Aorta (tissue), 5 donors: ENCODE measurements around the gene ENTPD2. TPM values are rescaled to one million over a fixed set of nuclear protein-coding genes. Genes with fewer than 3 reads are reported as not detected.

ENCODE experiments used
- ATAC-seq: fragments of 200-7000 bp; cut with Tn5 transposase; one replicate; pipeline ENCODE4 v1.9.1; 2022; ENCODE audit warnings: moderate library complexity; ENCODE audit not compliant: low FRiP score
- DNase-seq, 2 donors: peaks; one replicate each; pipeline ENCODE4 v3.0.0-alpha.2; 2020
- H3K27ac ChIP-seq, 2 donors: one replicate each; pipeline ENCODE4 v1.5.1; 2013; ENCODE audit warnings: low read length in 2 of 2, mild to moderate bottlenecking in 2 of 2, moderate library complexity in 2 of 2, control low read depth in 1 of 2, inconsistent platforms in 1 of 2, low read depth in 1 of 2
- H3K27me3 ChIP-seq, 2 donors: one replicate each; pipeline ENCODE4 v1.6.1; 2013; ENCODE audit warnings: control low read depth in 1 of 2, low read length in 1 of 2, mild to moderate bottlenecking in 1 of 2, moderate library complexity in 1 of 2; ENCODE audit not compliant: insufficient read depth in 2 of 2, control insufficient read depth in 1 of 2
- H3K36me3 ChIP-seq, 2 donors: one replicate each; pipeline ENCODE4 v1.6.1; 2013; ENCODE audit warnings: control low read depth in 1 of 2, low read length in 1 of 2, mild to moderate bottlenecking in 1 of 2; ENCODE audit not compliant: insufficient read depth in 2 of 2, control insufficient read depth in 1 of 2
- H3K4me1 ChIP-seq, 2 donors: one replicate each; pipeline ENCODE4 v1.6.1; 2013; ENCODE audit warnings: low read length in 2 of 2, control low read depth in 1 of 2, mild to moderate bottlenecking in 1 of 2, moderate library complexity in 1 of 2; ENCODE audit not compliant: insufficient read depth in 2 of 2, control insufficient read depth in 1 of 2
- H3K4me3 ChIP-seq, 2 donors: one replicate each; pipeline ENCODE4 v1.5.1; 2013; ENCODE audit warnings: low read length in 2 of 2, control low read depth in 1 of 2, mild to moderate bottlenecking in 1 of 2
- H3K9me3 ChIP-seq: one replicate; pipeline ENCODE4 v1.6.1; 2013; ENCODE audit warnings: mild to moderate bottlenecking, low read length; ENCODE audit not compliant: control insufficient read depth
- WGBS, 2 donors: extraction: QIAGEN DNeasy Blood & Tissue Kit; methylation state at CpG; one replicate each; pipeline ENCODE4 v1.1.7; 2013; 5-methylcytosine and 5-hydroxymethylcytosine counted together
- intact Hi-C, 2 donors: fragments of 100-400 bp; cut with DNase I; formaldehyde crosslinking; loops; one replicate each; pipeline versions ENCODE4 v1.14.2 to v1.15.0; 2022
- polyA plus RNA-seq, 2 donors: library from polyadenylated mRNA; stranded (reverse); fragments of 200-250 nt; gene quantifications; one replicate each; pipeline ENCODE4 v1.2.3, GENCODE V29; 2013
- total RNA-seq, 2 donors: library from RNA; stranded (reverse); fragmentation: NEBNext Ultra II Directional; extraction: Animal tissue kit (Norgen Biotek cat#: 25700); gene quantifications; one replicate each; pipeline ENCODE4 v1.2.1, GENCODE V29; 2021
- donor health status: healthy with polysubstance abuse.
- donor health status: Bipolar disorder and iron deficiency.
- donor health status: DM: no; HTN: no; CAD: no.
- donor health status: DM: no; HTN: no; CAD: no.
- donor health status: DM: yes; HTN: yes; CAD: no.

ENTPD2 gene
- total and polyA plus RNA-seq, 4 donors, result 0.16 to 1.7 TPM; not detected in 2

DNA sequence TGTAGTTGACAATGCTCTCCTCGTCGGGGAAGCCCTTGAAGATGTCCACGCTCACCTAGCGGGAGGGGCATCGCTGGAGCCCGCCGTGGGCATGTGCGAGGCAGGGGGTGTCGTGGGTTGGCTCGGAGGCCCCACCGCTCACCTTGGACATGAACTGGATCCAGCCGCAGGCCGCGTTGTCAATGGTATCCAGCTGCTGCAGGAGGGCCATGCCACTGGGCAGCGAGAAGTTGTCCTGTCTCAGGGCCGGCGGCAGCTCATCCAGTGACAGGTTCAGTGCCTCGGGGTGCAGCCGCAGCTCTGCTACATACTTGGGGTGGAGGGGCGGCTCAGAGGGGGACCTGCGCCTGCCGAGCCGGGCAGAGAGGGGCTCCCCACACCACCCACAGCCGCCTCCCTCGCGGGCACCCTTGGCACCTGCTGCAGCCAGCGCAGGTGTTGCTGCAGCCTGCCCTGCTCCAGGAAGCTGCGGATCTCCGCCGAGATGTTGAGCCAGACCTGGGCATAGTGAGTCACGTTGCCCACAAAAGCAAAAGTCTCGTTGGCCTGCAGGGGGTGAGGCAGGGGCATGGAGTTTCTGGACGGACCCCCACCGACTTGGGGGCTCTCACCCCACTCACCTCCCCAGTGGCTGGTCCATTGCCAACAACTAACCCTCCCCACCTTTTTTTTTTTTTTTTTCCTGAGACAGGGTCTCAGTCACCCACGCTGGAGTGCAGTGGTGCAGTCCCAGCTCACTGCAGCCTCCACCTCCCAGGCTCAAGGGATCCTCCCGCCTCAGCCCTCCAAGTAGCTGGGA is 34.9 kb downstream of the ENTPD2 start:
- H3K9me3 ChIP-seq, result no peaks in the 10 kb centered on the region
- H3K27me3 ChIP-seq, result no peaks in the 10 kb centered on the region
- H3K4me3 ChIP-seq, result no peak overlapping the region
- H3K36me3 ChIP-seq, result no peaks in the 10 kb centered on the region
- H3K4me1 ChIP-seq, result no peaks in the 10 kb centered on the region
- ATAC-seq (no peak), DNase-seq (no peak)
- H3K27ac ChIP-seq, result no peak overlapping the region
- intact Hi-C loops, result no loop called here
- WGBS, 2 donors, result 91 to 93% methylated on average over 36 of the region's 36 CpGs

DNA sequence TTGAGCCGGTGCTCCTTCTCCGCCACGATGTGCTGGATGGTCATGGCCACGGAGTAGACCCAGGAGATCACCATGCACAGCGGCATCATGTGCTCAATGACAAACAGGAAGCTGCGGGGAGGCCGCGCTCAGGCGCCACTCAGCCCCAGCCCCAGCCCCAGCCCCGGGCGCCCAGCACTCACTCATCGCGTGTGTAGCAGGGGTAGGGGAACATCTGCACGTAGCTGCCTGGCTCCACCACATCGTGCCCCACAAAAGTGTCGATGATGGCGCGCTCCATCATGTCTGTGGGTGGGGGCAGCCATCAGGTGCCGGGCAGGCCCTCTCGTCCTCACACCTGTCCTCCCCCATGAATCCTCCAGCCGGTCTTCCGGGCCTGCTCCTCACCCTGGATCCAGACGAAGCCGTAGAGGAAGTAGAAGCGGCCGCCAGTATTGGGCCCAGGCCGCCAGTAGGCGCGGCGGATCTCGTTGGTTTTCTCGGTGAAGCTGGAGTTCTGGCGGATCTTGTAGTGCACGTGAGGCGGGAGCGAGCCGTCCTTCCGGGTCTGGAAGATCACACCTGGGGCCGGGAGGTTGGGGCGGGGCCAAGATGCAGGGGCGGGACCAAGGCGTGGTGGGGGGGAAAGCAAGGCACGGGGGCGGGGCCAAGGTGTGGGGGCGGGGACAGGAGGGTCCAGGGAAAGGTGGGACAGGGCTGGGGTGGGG is 35.9 kb downstream of the ENTPD2 start:
- no peak overlapping the region for H3K27ac ChIP-seq
- no peak overlapping the region for H3K4me3 ChIP-seq
- H3K27me3 ChIP-seq, result no peaks in the 10 kb centered on the region
- WGBS, 2 donors, result 93% methylated on average over 45 of the region's 45 CpGs
- H3K36me3 ChIP-seq, result no peaks in the 10 kb centered on the region
- intact Hi-C loops, result no loop called here
- no peaks in the 10 kb centered on the region for H3K9me3 ChIP-seq
- H3K4me1 ChIP-seq, result no peaks in the 10 kb centered on the region
- DNase-seq (no peak), ATAC-seq (no peak)

DNA sequence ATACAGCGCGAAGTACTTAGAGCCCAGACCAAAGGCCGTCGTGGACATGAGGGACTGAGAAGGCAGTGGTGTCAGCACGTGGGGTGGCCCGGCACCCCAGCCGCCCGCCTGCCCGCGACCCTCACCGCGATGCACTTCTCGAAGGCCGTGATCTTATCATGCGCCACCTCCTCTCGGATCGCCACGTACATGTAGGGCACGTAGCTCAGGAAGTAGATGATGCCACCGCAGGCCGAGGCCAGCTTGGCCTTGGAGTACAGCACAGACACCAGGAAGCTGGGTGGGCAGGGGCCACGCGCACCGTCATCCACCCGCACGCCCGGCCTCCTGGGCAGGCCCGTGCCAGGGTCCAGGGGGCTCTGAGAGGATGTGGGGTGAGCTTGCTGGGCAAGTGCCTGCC is 36.8 kb downstream of the ENTPD2 start:
- WGBS, 2 donors, result 96 to 97% methylated on average over 23 to 28 of the region's 28 CpGs
- Histone ChIP-seq H3K27ac (no peak overlapping the region), H3K4me3 (no peak overlapping the region), H3K27me3 (no peaks in the 10 kb centered on the region), H3K4me1 (no peaks in the 10 kb centered on the region), H3K36me3 (no peaks in the 10 kb centered on the region), H3K9me3 (no peaks in the 10 kb centered on the region)
- DNase-seq (no peak), ATAC-seq (no peak)
- intact Hi-C loops, result no loop called here

DNA sequence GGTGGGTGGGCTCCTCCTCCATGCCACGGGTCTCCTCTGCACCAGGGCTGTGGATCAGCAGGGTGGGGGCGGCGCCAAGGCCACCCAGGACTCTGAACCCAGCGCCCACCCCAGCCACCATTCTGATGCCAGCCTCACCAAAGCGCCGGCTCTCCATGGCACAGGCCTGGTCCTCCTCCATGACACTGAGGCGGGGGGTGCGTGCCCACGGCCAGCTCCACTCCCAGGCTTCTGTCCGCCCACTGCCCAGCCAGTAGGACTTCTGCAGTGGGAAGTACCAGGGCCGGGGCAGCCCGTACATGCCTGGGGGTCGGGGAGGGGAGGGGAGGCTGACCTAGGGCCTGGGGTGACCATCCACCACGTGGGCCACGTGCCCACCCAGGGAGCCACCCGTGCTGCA is 37.4 kb downstream of the ENTPD2 start:
- H3K36me3 ChIP-seq, result no peaks in the 10 kb centered on the region
- H3K27me3 ChIP-seq, result no peaks in the 10 kb centered on the region
- intact Hi-C loops, result no loop called here
- no peak overlapping the region for H3K4me3 ChIP-seq
- DNase-seq (no peak), ATAC-seq (no peak)
- H3K9me3 ChIP-seq, result no peaks in the 10 kb centered on the region
- no peak overlapping the region for H3K27ac ChIP-seq
- WGBS, 2 donors, result 93% methylated on average over 15 to 16 of the region's 16 CpGs
- H3K4me1 ChIP-seq, result no peaks in the 10 kb centered on the region

DNA sequence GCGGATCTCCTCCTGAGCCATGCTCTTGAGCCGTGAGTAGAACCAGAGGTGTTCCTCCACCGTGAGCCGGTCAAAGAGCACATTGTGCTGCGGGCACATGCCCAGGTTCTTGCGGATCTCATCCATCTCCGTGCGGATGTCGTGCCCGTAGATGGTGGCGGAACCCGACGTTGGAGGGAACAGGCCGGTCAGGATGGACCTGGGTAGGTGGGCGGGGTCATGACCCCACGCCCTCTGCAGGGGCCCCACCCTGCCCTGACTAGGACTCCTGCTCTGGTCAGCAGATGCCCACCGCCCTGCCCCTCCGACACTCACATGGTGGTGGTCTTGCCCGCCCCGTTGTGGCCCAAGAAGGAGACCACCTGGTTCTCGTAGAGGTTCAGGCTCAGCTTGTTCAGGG is 37.9 kb downstream of the ENTPD2 start:
- Histone ChIP-seq H3K4me3 (no peak overlapping the region), H3K4me1 (no peaks in the 10 kb centered on the region), H3K27me3 (no peaks in the 10 kb centered on the region), H3K9me3 (no peaks in the 10 kb centered on the region), H3K36me3 (no peaks in the 10 kb centered on the region), H3K27ac (no peak overlapping the region)
- DNase-seq (no peak), ATAC-seq (no peak)
- 91 to 95% methylated on average over 21 of the region's 21 CpGs for WGBS, 2 donors
- intact Hi-C loops, result no loop called here

DNA sequence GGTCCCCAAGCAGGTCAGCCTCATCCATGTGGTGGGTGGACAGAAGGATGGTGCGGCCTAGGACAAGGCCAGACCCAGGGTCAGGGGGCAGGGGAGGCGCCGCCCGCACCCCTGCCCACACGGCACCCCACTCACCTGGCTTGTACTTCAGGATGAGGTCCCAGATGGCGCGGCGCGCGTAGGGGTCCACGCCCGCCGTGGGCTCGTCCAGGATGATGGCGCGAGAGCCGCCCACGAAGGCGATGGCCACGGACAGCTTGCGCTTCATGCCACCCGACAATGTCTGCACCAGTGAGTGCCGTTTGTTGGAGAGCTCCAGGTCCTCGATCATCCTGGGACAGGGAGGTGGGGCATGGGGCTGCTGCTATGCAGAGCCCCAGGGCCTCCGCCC is 38.3 kb downstream of the ENTPD2 start:
- Histone ChIP-seq H3K4me1 (no peaks in the 10 kb centered on the region), H3K9me3 (no peaks in the 10 kb centered on the region)

DNA sequence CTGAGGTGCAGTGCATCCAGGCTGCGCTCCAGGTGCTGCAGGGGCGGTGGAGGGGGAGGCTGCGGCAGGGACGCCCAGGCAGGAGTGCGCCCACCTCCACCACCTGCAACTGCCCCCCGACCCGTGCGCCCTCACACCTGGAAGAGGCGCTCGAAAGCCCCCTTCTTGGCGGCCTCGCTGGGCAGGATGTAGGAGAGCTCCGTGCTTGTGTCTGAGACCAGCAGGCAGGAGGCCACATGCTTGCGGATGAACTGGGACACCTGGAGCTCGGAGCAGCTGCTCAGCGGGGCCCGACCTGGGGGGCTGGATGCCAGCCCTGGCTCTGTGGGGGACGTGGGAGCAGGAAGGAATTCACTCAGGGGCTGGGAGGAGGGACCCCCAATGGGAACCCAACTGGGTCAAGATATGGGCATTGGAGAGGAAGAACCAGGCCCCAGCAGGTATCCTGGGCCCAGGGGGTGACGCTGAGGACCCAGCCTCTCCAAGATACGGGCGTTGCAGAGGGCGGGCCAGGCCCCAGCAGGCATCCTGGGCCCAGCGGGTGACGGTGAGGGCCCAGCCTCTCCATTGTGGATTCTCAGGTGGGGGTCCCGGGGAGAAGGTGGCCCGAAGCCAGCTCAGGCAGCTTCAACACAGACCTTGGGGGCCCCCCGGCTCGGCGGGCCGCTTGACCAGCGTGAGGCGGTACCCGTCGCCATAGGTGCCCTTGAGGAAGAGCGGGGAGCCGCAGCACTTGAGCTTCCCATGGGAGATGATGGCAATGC is 38.9 kb downstream of the ENTPD2 start:
- intact Hi-C loops, result no loop called here
- WGBS, 2 donors, result 96% methylated on average over 36 of the region's 36 CpGs
- H3K4me1 ChIP-seq, result no peaks in the 10 kb centered on the region
- no peak overlapping the region for H3K27ac ChIP-seq
- ATAC-seq (no peak), DNase-seq (no peak)
- H3K36me3 ChIP-seq, result no peaks in the 10 kb centered on the region
- H3K27me3 ChIP-seq, result no peaks in the 10 kb centered on the region
- H3K4me3 ChIP-seq, result no peak overlapping the region
- no peaks in the 10 kb centered on the region for H3K9me3 ChIP-seq

More for the DNA sequence above, 38.3 kb downstream of the ENTPD2 start:
- intact Hi-C loops, result no loop called here
- no peaks in the 10 kb centered on the region for H3K27me3 ChIP-seq
- DNase-seq, result no peak
- no peaks in the 10 kb centered on the region for H3K36me3 ChIP-seq
- no peak for ATAC-seq
- 95 to 98% methylated on average over 25 of the region's 25 CpGs for WGBS, 2 donors
- H3K27ac ChIP-seq, result no peak overlapping the region
- H3K4me3 ChIP-seq, result no peak overlapping the region

DNA sequence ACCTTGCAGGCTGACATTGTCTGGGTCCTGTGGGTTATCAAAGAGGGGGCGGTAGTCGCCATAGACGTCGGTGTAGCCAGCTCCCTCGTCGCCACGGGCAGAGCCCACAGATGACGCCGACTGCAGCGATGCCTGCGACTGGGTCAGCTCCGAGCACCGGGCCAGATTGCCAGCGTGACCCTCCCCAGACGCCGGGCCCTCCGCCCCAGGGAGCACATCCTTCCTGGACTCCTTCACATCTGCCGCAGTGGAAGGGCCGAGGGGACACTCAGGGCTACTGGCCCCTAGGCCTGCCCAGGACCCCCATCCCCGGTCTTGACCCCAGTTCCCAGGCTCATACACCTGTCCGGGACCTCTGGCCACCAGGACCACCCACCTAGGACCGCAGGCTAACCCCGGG is 39.7 kb downstream of the ENTPD2 start:
- H3K4me3 ChIP-seq, result no peak overlapping the region
- H3K9me3 ChIP-seq, result no peaks in the 10 kb centered on the region
- 91 to 92% methylated on average over 22 to 23 of the region's 23 CpGs for WGBS, 2 donors
- DNase-seq (no peak), ATAC-seq (no peak)
- H3K27me3 ChIP-seq, result no peaks in the 10 kb centered on the region
- intact Hi-C loops, result no loop called here
- H3K36me3 ChIP-seq, result no peaks in the 10 kb centered on the region
- H3K4me1 ChIP-seq, result no peaks in the 10 kb centered on the region
- no peak overlapping the region for H3K27ac ChIP-seq
